ENCODE data around the gene CTAG2. TPM values are rescaled to one million over a fixed set of nuclear protein-coding genes. Genes with fewer than 3 reads are reported as not detected.
"Not testable (repeated sequence)": the region's sequence is repeated elsewhere in the genome, so short reads cannot be mapped to it uniquely, and the experiment has no call there.

CTAG2 gene
- total RNA-seq (2014; rRNA removed; shearing (Covaris generic)), result not detected in 2 replicates
- not detected in 2 replicates for polyA plus RNA-seq (2014; cell fraction: nucleus; rRNA removed)

- not testable (repeated sequence) for DNase-seq (ENCODE audit: extremely low read depth, low read depth)
Observed at GRCh38 chrX:154653413-154653812, at the start of gene CTAG2. Gene CTAG2, minus strand, starts transcription at chrX:154653579. Its CDS starts 64 bp downstream, at chrX:154653515.

GRCh38 chrX:154698630-154699248 is 45.4 kb upstream of the CTAG2 start:
- no peak for DNase-seq (ENCODE audit: extremely low read depth, low read depth)

GRCh38 chrX:154696676-154697045 is 43.3 kb upstream of the CTAG2 start:
- no peak for DNase-seq (ENCODE audit: extremely low read depth, low read depth)

GRCh38 chrX:154695911-154696675 is 42.7 kb upstream of the CTAG2 start:
- peak; percentile 28 for DNase-seq (ENCODE audit: extremely low read depth, low read depth)

DNA sequence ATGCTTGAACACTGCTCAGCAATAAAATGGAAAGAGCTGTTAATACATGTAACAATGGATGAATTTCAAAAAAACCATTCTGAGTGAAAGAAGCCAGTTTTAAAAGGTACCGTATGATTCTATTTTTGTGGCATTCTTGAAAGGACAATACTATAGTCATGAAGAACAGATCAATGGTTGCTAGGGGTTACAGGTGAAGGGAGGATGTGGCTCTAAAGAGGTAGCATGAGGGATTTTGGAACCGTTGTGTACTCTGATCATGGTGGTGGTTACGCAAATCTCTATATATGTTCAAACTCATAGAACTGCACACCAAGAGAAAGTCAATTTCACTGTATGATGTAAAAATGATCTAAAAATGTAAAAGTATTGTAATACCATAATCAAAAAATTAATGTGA is 40.0 kb upstream of the CTAG2 start:
- no peak for DNase-seq (ENCODE audit: extremely low read depth, low read depth)

GRCh38 chrX:154690438-154690837 is 37.1 kb upstream of the CTAG2 start:
- DNase-seq (ENCODE audit: extremely low read depth, low read depth), result not testable (repeated sequence)

GRCh38 chrX:154672084-154672483 is 18.7 kb upstream of the CTAG2 start:
- not testable (repeated sequence) for DNase-seq (ENCODE audit: extremely low read depth, low read depth)

GRCh38 chrX:154670848-154671247 is 17.5 kb upstream of the CTAG2 start:
- not testable (repeated sequence) for DNase-seq (ENCODE audit: extremely low read depth, low read depth)

GRCh38 chrX:154661899-154662298 is 8.5 kb upstream of the CTAG2 start:
- no peak for DNase-seq (ENCODE audit: extremely low read depth, low read depth)

DNA sequence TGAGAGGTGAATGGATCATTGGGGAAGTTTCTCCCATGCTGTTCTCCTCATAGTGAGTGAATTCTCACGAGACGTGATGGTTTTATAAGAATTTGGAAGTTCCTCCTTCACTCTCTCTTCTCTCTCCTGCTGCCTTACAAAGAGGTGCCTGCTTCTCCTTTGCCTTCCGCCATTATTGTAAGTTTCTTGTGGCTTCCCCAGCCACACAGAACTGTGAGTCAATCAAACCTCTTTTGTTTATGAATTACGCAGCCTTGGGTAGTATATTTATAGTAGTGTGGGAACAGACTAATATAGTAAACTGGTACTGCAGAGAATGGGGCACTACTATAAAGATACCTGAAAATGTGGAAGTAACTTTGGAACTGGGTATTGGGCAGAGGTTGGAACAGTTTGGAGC is 7.8 kb upstream of the CTAG2 start:
- DNase-seq (ENCODE audit: extremely low read depth, low read depth), result no peak

DNA sequence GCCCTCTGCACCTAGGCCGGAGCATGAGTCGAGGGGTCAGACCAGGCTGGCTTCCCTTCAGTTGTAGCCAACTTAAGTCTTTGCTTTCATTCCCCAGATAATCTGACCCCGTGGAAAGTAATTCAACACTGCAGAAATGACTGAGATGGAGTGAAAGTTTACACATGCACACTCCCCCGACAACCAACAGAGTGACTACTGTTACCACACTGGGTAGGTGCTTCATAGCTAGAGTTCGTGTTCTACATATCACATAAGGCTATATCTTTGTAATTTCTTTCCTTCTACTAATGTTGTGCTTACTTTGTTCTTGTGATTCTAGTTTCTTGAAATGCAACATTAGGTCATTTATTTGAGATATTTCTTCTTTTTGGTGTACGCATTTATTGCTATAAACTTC is 7.2 kb upstream of the CTAG2 start:
- DNase-seq (ENCODE audit: extremely low read depth, low read depth), result no peak

DNA sequence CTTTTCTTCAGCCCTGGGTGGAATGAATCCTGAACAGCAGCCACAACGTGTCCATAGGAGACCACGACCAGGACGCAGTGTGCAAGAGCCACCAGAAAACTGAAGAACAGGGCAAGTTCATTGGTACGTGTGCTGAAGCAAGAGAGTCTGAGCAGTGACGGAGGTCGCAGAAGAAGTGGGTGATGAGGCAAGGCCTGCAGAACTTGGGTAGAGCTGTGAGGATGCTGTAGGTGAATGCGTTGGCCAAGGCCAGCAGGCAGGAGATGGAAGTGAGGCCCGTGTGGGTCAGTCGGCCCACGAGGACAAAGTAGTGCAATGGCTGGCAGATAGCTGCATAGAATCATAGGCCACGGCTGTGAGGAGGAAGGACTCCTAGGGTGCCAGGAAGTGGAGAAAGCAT is 5.6 kb upstream of the CTAG2 start:
- no peak for DNase-seq (ENCODE audit: extremely low read depth, low read depth)

- DNase-seq (ENCODE audit: extremely low read depth, low read depth), result no peak
Observed at GRCh38 chrX:154658187-154658586, 4.8 kb upstream of the CTAG2 start.

GRCh38 chrX:154657226-154657805 is 3.9 kb upstream of the CTAG2 start:
- no peak for DNase-seq (ENCODE audit: extremely low read depth, low read depth)

DNA sequence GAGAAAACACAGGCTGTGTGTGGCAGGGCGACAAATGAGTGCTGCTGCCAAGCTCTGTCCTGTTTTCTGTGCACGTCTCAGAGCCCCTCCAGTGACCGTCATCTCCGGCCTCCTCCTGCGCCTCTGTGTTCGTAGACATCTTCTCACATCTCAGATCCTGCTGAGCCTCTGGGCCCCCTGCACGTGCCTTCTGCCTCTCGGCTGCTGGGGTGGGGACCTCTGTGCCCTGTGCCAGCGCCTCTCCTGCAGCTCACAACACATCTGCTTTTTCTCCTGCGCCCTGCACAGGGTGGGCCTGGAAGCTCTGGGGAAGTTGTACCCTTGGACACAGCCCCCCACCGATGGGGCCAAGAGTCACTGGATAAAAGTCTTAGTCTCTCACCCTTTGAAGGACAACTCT is 2.4 kb upstream of the CTAG2 start:
- DNase-seq (ENCODE audit: extremely low read depth, low read depth), result no peak

DNA sequence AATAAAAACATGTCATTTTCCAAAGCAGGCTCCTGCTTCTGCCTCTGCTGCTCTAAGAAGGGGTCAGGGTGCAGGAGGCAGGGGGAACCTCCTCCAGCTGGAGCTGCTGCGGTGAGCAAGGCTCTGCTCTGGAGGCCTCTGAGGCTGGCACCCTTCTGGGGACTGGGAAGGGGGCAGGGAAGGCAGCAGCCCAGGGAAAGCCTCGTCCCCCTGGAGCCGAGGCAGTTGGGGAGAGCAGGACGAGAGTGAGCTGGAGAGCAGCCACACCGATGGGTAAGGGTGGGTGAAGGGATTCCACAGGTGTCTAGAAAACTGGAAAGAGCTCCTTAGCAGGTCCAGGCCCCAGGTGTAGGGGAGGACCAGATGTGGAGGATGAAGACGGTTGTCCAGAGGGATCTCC is 2.0 kb upstream of the CTAG2 start:
- DNase-seq (ENCODE audit: extremely low read depth, low read depth), result no peak

- DNase-seq (ENCODE audit: extremely low read depth, low read depth), result no peak
Observed at GRCh38 chrX:154654925-154655324, 1.5 kb upstream of the CTAG2 start.

DNA sequence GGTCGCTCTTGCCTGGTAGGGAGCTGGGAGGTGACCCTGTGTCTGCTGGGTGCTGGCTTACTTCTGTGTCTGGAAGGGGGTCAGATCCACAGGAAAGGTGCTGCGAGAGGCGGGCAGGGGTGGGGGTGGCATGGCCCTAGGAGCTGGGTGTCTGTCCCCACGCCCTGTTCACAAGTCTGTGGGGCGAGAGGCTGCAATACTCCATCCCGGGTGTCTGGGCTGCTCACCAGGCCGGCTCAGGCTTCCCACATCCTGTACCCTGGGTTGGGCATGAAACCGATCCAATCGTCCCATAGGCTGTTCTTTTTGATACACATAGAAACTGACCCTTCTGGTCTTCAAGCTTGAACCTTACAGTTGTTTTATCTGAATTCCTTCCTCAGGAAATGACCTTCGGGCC is 993 bp upstream of the CTAG2 start:
- no peak for DNase-seq (ENCODE audit: extremely low read depth, low read depth)

GRCh38 chrX:154653048-154653401 is 354 bp downstream of the CTAG2 start:
- DNase-seq (ENCODE audit: extremely low read depth, low read depth), result no peak

DNA sequence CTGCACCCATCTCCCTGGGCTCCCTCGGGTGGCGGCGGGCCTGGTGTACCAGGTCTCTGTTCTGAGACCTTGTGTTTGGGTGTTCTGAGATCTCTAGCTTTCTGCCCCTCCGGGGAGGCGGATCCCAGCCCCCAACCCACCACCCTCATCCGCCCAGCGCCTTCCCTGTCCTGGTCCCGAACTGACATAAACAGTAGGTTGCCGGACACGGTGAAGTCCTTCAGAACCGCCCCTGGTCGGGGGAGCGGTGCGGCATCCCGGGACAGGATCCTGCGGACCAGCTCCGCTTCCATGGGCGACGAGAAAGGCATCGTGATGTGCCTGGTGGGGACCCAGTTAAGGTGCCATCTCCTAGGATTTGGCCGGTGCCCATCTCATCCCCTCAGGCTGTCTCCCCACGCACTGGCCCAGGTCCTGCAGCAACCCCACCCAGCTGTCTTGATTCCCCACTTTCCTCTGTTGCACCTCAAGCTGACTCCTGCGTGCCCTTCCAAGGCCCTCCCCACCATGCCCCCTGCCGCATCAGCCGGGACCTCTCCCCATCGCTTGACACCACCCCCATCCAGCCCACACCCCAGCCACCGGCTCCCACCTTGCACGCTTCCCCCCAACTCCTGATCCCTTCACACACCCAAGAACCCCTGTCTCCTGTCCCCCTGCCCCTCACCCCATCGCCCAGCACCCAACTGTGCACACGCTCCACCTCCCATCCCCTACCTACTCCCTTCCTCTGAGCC is 900 bp downstream of the CTAG2 start:
- DNase-seq (ENCODE audit: extremely low read depth, low read depth), result no peak

- DNase-seq (ENCODE audit: extremely low read depth, low read depth), result no peak
Observed at GRCh38 chrX:154650221-154650510, 3.2 kb downstream of the CTAG2 start.
